ENCODE data around the gene CD28.

- TF ChIP-seq POLR2AphosphoS5 (IDR thresholded peaks at IDR 0.05) (no peak), CTCF (IDR thresholded peaks at IDR 0.05) (no peak), POLR2A (IDR thresholded peaks at IDR 0.05) (no peak)
Measured at GRCh38 chr2:203709416-203710040, 3.1 kb downstream of the CD28 start.

All from prostate gland (tissue), 2 donors.